ENCODE data around the gene CDK5RAP2.

DNA sequence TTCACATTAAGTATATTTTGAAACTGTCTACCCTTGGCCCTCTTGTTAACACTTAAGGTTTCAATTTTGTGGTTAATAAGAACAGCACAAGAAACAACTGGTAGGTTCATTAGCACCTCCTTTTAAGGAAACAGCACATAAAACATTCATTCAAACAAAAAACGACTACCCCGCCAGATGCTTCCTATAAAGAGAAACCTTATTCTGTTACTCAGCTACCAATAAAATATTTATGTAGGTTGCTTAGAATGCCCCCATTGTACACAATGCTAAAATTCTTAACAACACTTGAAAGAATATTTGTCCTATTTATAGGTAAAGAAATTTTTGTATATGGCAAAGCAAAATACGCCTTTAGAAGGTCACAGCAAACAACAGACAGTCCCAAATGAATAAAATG is 23.2 kb downstream of the CDK5RAP2 start:
- TF ChIP-seq GATA2 (IDR thresholded peaks at IDR 0.05; ENCODE audit: low read depth, low read length) (no peak), GATA3 (IDR thresholded peaks at IDR 0.05; ENCODE audit: low read depth, low read length) (no peak)

All from SH-SY5Y (cell line).